ENCODE results near the gene PAX3.

The PAX3 gene

DNA sequence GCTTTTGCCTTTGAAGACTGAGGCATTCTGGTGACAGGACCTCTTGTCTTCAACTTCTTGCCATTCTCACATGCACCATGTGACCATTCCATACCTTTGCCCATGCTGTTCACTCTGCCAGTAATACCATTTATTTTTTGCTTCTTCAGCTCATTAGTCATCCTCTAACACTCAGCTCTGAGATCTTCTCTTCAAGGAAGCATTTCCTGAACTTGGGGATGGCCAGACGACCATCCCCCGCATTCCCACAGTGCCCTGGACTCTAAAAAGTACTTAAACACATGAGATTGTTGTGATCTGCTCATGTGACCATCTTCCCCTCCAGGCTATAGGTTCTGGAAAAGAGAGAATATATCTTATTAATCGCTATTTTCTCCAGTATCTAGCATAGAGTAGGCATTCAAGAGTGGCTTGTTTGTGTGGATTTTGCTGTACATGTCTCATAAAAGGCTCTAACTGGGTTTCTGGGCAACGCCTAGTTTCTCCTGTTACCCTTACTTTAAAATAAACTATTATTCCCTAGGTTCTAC is 33.9 kb downstream of the PAX3 start:
- no peak for DNase-seq

DNA sequence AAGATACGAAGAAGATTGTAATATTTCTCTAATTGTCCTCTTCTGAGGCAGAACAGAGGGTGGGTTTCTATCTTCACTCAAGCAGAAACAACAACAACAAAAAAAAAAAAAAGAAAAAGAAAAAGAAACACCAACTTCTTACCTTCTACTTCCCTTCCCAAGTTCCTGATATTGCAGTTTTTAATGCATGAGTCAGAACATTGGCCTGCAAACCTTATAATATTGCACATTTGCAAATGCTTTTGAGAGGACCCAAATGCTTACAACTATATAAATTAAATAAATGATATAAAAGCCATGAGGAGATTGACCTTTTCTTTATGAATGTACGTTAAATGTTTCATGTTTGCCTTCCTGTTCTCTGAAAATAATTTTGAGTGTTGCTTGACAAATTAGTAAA is 37.3 kb downstream of the PAX3 start:
- no peak for DNase-seq

DNA sequence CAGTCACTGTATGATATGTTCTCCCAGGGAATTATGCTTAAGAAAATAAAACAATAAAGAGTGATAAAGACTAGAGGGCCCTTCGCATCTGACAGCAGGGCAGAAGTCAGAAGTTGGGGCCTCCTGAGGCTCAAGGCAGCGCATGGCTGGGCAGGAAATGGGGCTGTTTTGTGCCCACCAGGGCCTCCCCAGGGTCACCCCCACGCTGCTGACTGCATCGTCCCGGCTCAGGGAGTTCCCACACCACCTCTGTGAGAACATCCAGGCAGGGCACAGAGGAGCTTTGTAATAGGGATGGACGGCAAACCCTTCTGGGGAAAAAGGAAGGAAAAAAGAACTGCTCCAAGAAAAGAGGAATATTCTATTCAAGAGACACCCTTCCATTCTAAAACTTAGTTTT is 41.2 kb downstream of the PAX3 start:
- no peak for DNase-seq

DNA sequence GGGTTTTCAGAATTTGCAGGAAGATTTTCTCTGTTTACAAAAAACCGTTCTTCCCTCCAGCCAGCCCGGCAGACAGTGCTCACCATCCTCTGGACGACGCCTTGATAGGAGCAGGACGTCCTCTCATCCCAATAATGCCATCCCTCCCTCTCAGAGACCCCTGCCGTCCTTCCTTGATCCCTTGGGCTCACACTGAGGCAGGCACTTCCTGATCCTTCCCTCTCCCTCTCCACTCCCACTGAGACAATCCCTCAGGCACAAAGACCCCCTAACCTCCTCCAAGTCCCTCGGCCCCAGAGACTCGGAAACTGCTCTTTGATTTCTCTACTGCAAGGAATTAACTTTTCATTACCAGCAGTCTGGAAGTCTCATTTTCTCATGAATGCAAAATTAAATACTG is 42.5 kb downstream of the PAX3 start:
- no peak for DNase-seq

DNA sequence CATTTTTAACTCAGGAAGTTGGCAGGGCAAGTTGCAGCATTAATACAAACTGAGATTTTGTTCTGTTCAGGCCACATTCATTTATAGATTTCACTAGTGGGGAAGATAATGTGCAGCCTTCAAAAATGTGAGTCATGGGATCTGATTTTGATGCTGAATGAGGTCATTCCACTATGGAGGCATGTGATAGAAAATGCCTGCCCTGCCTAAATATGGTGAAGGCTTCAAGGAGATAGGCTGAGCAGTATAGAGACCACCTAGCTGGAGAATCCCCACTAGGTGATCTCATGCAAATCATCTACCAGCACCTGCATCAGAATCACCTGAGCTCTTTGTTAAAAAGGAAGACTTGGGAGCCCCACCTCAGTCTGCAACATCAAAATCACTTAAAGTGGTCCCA is 43.7 kb downstream of the PAX3 start:
- DNase-seq, result no peak

DNA sequence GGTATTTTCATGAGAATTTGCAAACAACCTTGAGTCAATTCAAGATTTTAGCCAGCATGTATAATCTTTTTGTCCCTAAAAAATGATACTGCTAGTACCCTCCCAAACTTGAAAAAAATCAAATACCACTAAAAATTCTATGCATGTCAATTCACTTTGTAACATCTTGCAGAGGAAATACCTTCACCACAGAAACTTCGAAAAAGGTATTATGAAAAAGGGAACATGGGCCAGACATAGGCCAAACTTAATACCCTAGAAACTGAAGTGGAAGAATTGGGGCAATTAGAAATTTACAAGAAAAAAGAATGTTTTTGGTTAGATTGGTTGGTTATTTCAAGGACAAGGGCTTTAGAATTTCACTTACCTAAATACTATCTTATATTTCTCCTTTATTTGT is 48.5 kb downstream of the PAX3 start:
- DNase-seq, result no peak

DNA sequence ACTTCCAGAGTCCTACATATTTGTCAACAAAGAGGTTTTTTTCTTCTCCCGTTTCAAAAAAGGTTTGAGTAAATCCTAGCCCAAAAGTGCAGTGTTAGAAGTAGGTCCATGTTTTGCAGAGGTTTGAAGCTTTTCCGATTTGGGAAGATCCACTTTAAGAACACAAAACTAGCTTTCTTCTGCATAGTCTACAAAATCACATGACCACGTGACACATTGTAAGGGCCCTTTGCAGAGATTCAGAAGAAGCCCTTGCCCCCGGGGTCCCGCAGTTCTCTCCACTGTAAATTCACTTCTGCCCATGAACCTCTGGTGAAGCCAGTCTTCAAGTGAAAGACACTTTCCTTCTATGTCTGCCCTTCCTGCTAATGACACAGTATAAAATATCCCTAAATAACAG is 49.4 kb downstream of the PAX3 start:
- no peak for DNase-seq

DNA sequence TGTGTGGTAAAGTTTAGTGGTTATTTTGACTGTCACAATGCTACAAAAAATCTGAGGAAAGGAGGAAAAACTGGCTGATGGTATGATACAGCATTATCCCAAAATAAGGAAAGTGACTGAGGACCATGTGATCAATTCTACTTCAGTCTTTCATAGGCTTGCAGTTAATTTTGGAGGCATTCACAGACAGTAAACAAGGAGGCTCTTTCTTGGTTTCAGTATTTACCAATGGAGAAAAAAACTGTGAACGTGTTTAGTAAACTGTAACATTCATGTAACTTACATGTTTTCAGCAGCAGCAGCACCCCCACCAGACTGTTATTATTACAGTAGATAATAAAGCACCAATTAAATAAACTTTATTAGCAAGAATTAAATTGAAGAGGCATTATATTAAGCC is 50.0 kb downstream of the PAX3 start:
- no peak for DNase-seq

DNA sequence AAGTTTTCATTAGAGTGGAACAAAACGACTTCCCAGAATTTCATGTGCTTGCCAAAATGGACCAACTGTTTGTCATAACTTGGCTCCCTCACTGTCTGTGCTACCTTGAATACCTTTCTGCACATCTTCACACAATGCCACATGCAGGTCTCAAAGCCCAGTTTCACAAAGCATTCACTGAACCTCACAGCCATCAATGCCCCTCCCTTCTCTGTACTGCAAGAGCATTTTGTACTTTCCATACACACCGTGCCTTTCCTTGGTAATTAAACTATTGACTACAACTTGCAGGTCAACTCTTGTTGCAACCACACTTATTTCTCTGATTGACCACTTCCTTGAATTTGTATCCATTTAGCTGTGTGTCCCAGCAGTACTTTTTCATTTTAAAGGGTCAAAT is 50.5 kb downstream of the PAX3 start:
- no peak for DNase-seq

DNA sequence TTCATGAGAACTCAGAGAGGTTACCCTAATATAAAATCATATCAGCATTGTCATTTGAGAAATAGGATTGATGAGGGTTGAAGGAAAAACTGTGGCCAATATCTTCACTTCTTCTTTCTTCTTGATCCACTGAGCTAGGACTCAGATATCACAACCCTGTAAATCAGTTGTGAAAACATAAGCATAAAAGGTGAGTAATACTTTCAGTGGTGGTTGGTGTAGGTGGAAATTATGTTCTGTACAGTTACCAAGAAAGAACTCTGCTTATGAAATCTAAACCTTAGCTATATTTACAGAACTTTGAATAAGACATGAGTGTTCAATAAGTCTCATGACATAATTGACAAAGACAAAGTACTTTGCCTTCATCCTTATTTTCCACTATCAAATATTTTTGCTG is 56.3 kb downstream of the PAX3 start:
- DNase-seq, result no peak

DNA sequence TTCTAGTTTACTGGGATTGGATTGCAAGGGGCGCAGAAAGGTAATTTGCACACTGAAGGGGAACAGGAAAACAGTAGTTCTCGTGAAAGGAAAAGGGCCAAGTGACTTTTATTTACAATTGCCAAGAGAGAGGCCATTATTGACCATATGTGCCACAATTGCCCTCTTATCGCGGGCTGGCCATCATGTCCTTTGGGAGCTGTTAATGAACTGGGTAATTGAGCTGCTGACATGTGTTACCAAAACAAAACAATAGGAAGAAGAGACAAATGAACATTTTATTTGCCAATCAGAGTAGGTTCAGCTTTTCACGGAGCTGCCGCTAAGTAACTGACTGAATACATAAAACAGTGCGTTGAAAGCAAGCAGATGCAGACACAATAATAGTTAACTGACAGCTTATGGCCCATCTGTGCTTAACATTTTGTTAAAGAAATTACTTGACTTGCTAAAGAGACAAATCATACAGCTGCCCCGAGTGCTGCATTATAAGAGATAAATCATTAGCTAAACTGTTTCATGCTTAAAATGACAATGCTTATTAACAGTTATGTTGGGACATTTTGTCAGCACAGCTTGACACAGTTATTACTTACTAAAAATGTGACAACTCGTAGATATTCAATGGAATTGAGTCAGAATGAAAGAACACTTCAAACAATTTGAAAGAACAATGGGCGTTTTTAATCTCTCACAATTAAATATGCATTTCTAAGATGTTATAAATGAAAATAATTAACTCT is 57.5 kb downstream of the PAX3 start:
- DNase-seq, result no peak

DNA sequence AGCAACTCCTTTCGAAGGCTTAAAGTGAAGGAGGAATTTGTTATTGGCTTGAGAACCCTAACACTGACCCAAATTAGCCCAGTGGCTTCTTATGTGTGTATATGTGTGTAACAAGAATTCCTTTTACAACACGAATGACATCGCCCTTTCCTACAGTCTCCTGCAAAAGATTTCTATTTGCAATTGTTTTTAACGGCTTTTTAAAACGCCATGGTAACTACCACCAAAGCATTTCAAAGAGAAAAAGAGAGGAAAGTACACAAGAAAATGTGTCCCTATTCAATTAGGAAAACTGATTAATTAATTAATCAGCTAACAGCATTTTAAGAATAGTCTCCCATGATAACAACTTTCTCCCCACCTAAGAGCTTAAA is 58.1 kb downstream of the PAX3 start:
- no peak for DNase-seq

DNA sequence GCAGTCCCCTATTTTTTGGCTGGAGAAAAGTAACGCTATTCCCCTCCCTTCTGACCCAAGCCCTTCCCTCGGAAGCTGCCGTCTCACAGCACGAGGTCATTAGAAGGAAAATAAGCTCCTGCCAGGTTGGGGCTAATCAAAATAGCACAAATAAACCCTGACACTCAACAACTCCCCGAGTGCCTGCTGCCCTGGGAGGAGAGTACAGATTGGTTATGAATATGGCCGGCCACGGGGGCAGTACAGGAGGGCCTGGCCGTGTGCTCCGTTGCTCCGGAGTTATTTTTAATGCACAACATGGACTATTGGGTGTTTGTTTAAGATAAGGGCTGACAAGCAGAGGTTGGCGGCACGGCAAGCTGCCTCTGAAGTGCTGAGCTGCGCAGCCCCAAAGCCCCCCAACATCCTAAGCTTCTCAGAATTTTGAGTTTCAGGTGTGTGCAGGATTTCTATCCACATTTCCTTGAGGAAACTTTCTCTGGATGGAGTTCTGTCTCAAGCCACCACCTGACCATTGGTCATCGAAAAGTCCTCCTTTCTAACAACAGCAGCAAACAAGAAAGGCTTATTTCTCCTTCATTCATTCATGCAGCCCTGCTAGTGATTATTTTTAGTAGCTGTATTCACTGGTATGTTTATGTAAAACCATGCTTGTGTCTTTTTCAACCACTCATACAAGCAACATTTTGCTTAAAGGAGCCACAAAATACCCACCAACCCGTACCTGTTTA is 58.7 kb downstream of the PAX3 start:
- DNase-seq, result no peak

DNA sequence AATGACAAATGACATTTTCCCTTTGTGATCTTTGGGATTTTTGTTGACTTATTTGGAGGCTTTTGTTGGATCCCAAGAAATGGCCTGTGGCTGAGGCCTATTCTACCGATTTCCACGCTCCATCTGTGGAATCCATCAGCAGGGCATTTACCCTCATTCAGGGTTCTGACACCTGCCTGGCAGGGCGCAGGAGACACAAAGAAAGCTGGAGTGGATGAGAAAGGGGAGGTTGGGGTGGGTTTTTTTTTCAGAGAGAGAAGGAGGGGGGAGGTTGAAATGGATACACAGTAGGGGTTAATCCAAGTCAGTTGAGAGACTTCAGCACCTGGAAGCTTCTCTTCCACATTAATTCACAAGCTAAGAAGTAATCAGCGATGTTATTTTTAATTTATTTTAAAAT is 59.7 kb downstream of the PAX3 start:
- DNase-seq, result no peak

DNA sequence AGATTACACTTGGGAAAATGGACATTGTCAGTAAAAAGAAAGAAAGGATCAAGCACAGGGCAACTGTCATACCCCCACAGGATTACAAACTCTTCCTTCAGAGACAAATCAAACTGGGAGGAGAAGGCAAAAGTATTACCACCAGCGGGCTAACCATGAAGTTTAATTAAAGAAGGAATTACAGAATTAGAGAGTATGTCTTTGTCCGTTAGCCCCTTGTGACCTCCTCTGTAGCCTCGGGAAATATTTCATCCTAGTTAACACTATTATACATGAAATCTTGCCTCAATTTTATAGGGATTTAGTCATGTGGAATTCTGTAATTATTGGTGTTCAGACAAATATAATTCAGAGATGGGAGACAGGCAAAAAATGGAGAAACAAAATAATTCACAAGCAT is 60.7 kb downstream of the PAX3 start:
- DNase-seq, result no peak

DNA sequence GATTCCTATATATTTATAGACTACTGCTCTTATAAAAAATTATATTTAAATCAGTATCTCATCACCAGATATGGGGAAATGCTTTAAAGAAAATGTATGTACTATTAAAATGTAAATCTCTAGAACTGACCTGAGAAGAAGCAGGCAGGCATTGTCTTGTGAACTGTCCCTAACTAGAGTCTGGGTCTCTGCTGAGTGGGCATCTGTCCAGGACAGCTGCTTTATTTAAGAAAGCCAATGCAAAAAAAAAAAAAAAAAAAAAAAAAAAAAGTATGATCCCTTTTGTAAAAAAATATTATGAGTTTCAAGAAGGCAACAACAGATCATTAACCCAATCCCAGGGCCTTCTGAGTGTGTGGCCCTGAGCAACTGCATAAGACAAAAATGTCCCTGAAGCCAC is 66.0 kb downstream of the PAX3 start:
- DNase-seq, result no peak

DNA sequence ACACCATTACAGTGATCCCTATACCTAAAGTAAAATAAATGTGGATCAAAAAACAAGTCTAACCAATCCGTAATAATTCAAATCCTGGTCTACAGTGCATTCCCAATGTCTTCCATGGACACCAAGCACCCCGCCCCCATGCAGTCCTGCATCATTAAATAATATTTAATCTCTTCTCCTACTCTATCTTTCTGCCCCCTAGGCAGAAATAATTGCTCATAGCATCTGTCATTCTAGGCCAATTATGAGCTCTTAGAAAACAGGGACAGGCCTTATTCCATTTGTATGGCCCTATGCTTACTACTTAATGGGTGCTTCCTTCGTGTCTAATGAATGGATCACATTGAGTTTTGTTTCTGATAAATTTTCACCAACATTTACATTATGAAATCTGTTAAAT is 66.4 kb downstream of the PAX3 start:
- DNase-seq, result no peak

DNA sequence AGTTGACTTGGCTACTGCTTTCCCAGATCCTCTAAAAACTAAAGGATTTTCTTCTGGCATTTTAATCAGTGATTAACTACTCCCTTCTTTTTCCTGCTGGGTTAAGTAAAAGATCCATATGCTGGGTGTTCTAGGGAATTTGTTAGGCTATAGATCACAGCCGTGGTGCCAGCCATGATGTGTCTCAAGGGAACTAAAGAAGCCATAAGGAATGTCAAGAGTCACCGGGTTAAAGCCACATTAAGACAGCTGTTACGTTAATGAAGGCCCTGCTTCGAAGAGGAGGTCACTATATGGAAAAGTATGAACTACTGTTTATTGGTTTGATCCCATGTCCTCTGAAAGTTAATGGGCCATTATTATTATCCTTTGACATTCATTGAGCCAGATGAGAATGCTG is 70.7 kb downstream of the PAX3 start:
- no peak for DNase-seq

DNA sequence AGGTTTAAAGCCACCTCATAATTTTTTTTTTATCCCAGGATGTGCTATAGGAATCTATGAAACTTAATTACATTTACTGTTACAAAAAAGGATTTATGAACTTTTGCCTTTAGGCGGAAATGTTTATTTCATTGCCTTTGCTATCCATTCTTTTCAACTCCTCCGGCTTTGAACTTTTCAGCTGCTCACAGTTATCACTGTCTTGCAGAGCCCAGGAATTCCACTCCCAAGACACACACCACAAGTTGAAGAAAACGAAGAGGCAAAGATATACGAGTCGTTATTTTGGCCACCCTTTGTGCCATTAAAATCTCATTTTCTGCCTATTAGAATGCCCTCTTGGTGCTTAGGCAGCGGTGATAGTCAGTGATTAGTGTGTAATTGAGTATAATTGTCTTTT is 80.0 kb downstream of the PAX3 start:
- DNase-seq, result no peak

DNA sequence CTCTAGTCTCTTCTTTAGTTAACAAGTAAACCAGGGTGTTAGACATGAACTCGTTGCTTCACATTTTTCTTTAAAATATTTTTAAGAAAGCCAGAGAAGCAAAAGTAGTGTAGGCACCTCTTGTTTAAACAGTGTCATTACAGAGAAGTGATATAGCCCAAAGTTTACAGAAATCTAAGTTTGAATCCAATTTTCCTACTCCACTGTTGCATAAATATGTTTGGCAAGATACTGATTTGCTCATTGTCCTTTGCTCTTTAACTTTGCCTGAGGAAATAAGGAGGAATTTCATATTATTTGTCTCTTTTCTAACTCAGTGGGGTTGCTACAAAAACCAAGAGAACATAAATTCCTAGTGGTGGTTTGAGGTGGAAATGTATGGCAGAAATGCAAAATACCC is 81.1 kb downstream of the PAX3 start:
- no peak for DNase-seq

DNA sequence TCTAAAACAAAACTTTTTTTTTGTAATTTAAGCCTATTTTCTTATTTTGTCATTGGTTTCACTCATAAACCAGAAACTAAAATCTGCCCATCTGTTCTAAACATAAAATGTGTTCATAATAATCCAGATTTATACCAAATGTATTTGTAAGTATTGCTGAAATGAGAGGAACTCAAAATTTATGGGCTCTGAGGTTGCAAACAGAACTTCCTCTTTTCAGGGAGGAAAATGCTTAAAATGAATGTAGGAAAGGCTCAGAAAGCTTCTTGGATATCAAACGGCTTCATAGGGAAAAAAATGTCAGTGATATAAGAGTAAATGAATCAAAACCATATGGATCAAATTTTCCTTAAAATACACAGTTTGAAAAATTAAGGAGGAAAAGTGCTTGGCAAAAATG is 83.9 kb downstream of the PAX3 start:
- DNase-seq, result no peak

DNA sequence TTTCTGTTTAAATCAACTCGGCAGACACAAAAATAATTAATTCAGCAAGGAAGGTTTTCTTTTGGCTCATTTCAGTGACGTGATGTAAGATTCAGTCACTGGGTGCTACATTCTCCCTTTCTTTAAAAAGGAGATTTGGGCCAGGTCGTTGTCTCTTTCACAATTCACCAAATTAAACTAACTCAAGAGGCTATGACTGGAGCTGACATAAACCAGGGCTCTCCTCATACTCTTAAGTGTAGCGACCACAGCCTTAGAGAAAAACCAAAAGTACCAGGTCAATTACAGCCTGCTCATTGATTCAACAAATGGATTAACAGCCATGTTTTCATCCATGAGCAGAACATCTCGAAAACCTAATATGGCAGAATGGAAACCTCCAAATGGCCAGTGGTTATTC is 85.7 kb downstream of the PAX3 start:
- DNase-seq, result no peak

DNA sequence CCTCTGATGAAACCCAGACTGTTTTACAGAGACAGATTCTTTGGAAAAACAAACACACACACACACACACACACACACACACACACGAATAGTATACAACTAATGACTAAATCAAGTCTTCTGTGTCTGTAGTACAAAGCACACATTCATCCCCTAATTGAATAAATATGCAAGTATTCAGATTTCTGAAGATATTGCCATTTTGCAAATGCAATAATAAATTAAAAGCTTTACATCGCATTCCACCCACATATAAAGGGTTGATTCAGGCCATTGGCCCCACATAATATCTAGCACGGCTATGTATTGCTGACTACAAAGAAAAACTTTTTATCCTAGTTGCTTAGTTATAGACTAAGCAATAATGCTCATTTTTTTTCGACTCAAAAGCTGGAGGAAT is 86.2 kb downstream of the PAX3 start:
- no peak for DNase-seq

DNA sequence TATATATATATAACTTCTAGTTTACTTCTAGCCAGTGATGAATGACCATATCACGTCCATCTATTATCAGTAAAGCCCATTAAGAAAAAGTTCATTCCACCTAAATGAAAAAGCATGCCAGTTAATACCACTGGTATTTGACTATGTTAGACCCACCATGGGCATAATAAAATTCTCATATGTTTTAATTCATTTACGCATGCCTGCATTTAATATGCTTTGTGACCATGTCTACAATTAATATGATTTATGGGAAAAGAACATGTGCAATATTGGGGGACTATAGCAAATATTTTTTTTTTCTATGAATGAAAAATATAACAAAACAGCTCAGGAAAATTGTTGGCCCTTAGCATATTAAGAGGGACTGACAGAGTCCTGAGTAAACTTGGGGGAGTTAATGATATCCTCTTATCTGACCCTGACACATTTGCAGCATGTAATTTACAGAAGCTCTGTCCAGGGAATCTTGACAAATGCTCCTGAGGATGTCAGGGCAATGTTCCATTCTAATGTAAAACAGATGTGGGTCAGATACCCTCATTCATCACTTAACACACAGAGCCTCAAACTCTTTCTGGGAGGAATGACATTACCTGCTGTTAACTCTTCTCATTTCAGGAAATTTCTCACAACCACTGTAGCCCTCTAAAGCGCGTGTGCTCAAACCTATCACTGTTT is 90.6 kb downstream of the PAX3 start:
- DNase-seq, result no peak

All from activated CD4-positive, alpha-beta T cell treated with anti-CD3 and anti-CD28 coated beads for 1 hour (primary cell).